Activated CD8-positive, alpha-beta memory T cell treated with anti-CD3 and anti-CD28 coated beads, Interleukin-2, amount 50 U/mL, for 1 hour (primary cell): ENCODE data around the gene HPSE2.
"Not testable (repeated sequence)": the region's sequence is repeated elsewhere in the genome, so short reads cannot be mapped to it uniquely, and the experiment has no call there.

ENCODE experiments used
- DNase-seq: peaks from one replicate; pipeline ENCODE4 v3.0.0-alpha.2; 2020; ENCODE audit errors: extremely low read depth

The HPSE2 gene

DNA sequence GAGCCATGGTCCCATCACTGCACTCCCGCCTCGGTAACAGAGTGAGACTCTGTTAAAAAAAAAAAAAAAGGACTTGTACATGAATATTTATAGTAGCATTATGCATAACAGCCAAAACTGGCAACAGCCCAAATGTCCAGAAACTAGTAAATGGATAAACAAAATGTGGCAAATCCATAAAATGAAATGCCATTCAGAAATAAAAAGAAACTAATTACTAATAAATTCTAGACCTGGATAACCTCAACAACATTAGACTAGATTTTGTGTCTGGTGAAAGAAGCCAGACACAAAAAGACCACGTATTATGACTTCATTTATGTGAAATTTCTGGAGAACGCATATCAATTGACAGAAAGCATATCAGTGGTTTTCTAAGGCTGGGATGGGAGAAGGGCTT lies 74.5 kb downstream of the HPSE2 start:
- no peak for DNase-seq

DNA sequence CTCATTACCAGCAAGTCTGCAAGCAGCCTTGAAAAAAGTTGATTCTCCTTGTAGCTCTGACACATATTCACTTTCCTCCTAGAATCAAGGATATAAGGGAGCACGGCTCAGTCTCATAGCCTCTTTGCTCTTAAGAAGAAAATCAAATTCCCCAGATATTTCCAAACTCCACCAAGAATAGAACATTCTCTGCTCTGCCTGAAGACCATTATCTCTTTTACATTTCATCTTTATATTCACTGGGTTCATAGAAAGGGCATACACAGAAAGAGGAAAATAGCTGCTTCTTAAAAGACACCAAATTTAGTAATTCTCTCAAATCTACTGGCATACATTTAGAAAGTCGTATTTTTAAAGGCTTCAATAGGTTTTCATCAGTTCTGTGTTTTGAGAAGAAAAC lies 92.0 kb downstream of the HPSE2 start:
- no peak for DNase-seq

GRCh38 chr10:99143011-99143410 lies 92.6 kb downstream of the HPSE2 start:
- DNase-seq, result no peak

DNA sequence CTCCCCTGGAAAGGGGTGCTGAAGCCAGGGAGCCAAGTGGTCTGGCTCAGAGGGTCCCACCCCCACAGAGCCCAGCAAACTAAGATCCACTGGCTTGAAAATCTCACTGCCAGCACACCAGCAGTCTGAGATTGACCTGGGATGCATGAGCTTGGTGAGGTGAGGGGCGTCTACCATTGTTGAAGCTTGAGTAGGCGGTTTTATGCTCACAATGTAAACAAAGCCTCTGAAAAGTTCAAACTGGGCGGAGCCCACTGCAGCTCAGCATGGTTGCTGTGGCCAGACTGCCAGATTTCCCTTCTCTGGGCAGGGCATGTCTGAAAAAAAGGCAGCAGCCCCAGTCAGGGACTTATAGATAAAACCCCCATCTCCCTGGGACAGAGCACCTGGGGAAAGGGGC lies 102.8 kb downstream of the HPSE2 start:
- not testable (repeated sequence) for DNase-seq

- DNase-seq, result no peak
Observed at GRCh38 chr10:99125879-99126278, 109.8 kb downstream of the HPSE2 start.

- no peak for DNase-seq
Observed at GRCh38 chr10:99124376-99124775, 111.3 kb downstream of the HPSE2 start.

DNA sequence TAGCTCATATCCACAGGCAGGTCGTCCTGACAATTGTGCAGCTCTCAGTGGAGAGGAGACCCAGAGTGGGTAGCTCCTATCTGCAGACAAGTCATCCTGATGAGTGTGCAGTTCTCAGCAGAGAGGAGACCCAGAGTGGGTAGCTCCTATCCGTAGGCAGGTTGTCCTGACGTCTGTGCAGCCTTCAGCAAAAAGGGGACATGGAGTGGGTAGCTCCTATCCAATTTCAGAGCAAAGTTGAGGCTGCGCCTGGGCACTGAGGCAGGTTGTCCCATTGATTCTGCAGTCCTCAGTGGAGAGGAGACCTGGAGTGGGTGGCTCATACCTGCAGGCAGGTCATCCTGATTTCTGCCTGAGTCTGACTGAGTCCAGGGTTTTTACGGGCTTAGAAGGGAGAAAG lies 111.8 kb downstream of the HPSE2 start:
- no peak for DNase-seq

DNA sequence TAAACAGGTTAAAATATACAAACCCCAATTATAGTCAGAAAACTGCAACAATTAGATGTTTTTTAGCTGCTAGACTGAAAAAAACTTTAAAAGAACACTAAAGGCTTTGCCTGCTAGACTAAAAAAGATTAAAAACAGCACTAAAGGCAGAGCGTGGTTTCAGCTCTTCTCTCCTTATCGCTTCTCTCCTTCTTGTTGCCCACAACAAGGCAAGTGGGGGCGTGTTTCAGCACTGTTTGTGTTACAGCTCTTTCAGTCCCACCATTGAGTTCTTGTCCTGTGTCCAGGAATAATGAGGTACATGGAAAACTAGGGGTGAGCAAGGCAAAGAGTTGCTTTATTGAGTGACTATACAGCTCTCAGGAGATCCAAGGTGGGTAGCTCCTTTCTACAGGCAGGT lies 112.3 kb downstream of the HPSE2 start:
- DNase-seq, result no peak

- DNase-seq, result no peak
Observed at GRCh38 chr10:99119258-99119748, 116.3 kb downstream of the HPSE2 start.

GRCh38 chr10:99115703-99116102 lies 119.9 kb downstream of the HPSE2 start:
- DNase-seq, result no peak

DNA sequence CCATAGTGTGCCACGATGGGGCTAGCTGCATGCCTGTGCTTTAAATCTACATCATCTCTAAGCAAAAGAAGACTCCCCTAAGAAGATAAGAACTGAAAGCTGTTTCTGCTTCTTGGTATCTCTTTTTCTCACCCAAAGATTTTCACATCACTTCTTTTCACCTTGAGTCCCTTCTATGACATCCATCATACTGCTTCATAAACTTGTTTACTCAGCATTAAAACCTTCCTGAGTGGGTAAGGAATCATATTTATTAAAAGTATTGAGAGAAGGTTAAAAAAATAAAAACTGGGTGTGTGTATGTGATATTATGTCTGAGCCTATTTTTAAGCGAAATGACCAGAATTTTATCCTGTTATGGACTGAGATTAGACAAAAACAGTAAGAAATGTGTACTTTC lies 150.3 kb downstream of the HPSE2 start:
- no peak for DNase-seq

DNA sequence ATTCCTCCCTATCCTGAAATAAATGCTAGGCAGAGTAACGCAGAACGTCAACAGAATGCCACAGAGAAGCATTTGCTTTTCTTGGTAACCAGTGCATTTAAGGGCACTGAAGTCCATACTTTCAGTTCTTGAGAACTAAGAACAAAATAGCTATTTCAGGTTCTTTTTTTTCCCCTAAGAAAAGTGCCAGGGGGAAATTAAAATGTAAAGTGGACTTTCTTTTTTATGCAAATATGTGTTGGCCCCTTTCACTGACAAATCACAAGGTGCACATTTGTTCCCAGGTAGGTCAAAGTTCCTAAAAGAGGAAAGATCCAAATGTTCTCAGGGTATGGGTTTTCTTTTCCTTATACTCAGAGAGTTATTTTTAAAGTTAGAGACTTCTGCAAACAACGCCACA lies 151.5 kb downstream of the HPSE2 start:
- no peak for DNase-seq

GRCh38 chr10:99080275-99080945 lies 155.2 kb downstream of the HPSE2 start:
- no peak for DNase-seq

DNA sequence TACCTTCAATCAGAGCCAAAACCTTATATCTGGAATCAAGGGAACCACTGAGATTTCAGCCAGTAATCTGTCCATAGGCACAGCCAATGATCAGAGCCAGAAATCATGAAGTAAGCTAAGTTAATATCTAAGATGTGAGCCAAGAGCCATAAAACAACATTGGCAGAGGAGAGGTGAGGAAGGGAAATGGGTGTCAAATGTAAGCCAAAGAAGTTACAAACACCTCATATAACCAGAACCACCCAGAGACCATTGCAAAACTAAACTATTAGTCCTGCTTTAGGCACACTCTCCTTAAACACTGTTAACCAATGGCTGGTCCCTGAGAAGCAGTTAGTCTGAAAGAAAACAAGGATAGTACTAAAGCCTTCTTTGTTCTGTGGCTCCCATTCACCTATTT lies 173.1 kb downstream of the HPSE2 start:
- no peak for DNase-seq

- DNase-seq, result no peak
Observed at GRCh38 chr10:99058762-99059161, 176.9 kb downstream of the HPSE2 start.

- no peak for DNase-seq
Observed at GRCh38 chr10:99057936-99058690, 177.5 kb downstream of the HPSE2 start.

- no peak for DNase-seq
Observed at GRCh38 chr10:99045671-99046070, 190.0 kb downstream of the HPSE2 start.

- DNase-seq, result no peak
Observed at GRCh38 chr10:99042051-99042771, 193.4 kb downstream of the HPSE2 start.

GRCh38 chr10:99041468-99041867 lies 194.2 kb downstream of the HPSE2 start:
- DNase-seq, result no peak

- no peak for DNase-seq
Observed at GRCh38 chr10:99013885-99014284, 221.8 kb downstream of the HPSE2 start.

- DNase-seq, result no peak
Observed at GRCh38 chr10:99010286-99010685, 225.4 kb downstream of the HPSE2 start.

GRCh38 chr10:99008054-99008453 lies 227.6 kb downstream of the HPSE2 start:
- no peak for DNase-seq

GRCh38 chr10:99007457-99007856 lies 228.2 kb downstream of the HPSE2 start:
- DNase-seq, result no peak
